Measurements from ENCODE around the gene EEF2K. TPM values are rescaled to one million over a fixed set of nuclear protein-coding genes. Genes with fewer than 3 reads are reported as not detected.
"Not testable (repeated sequence)": the region's sequence is repeated elsewhere in the genome, so short reads cannot be mapped to it uniquely, and the experiment has no call there.

The EEF2K gene
- total RNA-seq, 1 donor = 26.3 TPM

GRCh38 chr16:22210854-22211253 is 4.8 kb downstream of the EEF2K start:
- no peak overlapping the region for H3K4me3 ChIP-seq (ENCODE audit: low read depth, low read length)
- TF ChIP-seq CTCF (IDR thresholded peaks at IDR 0.05; ENCODE audit: insufficient read depth, low read depth, low read length) = no peak
- DNase-seq (ENCODE audit: low read depth) = no peak

GRCh38 chr16:22213236-22213635 is 7.2 kb downstream of the EEF2K start:
- no peak for TF ChIP-seq CTCF (IDR thresholded peaks at IDR 0.05; ENCODE audit: insufficient read depth, low read depth, low read length)
- no peak for DNase-seq (ENCODE audit: low read depth)
- H3K4me3 ChIP-seq (ENCODE audit: low read depth, low read length) = no peak overlapping the region

GRCh38 chr16:22213801-22214200 is 7.7 kb downstream of the EEF2K start:
- no peak for TF ChIP-seq CTCF (IDR thresholded peaks at IDR 0.05; ENCODE audit: insufficient read depth, low read depth, low read length)
- no peak for DNase-seq (ENCODE audit: low read depth)
- H3K4me3 ChIP-seq (ENCODE audit: low read depth, low read length) = no peak overlapping the region

- TF ChIP-seq CTCF (IDR thresholded peaks at IDR 0.05; ENCODE audit: insufficient read depth, low read depth, low read length) = no peak
- DNase-seq (ENCODE audit: low read depth) = no peak
- H3K4me3 ChIP-seq (ENCODE audit: low read depth, low read length) = no peak overlapping the region
These were observed 8.3 kb downstream of the EEF2K start for GRCh38 chr16:22214402-22214801.

- no peak overlapping the region for H3K4me3 ChIP-seq (ENCODE audit: low read depth, low read length)
- no peak for TF ChIP-seq CTCF (IDR thresholded peaks at IDR 0.05; ENCODE audit: insufficient read depth, low read depth, low read length)
- no peak for DNase-seq (ENCODE audit: low read depth)
These were observed 8.8 kb downstream of the EEF2K start for GRCh38 chr16:22214889-22215288.

GRCh38 chr16:22216191-22216831 is 10.2 kb downstream of the EEF2K start:
- no peak overlapping the region for H3K4me3 ChIP-seq (ENCODE audit: low read depth, low read length)
- DNase-seq (ENCODE audit: low read depth) = peak; percentile 83
- TF ChIP-seq CTCF (IDR thresholded peaks at IDR 0.05; ENCODE audit: insufficient read depth, low read depth, low read length) = no peak

- peak; percentile 88 for DNase-seq (ENCODE audit: low read depth)
- not testable (repeated sequence) for H3K4me3 ChIP-seq (ENCODE audit: low read depth, low read length)
These were observed 10.8 kb downstream of the EEF2K start for GRCh38 chr16:22216832-22217225.
